ENCODE data around the gene ATP11A. TPM values are rescaled to one million over a fixed set of nuclear protein-coding genes. Genes with fewer than 3 reads are reported as not detected.

The ATP11A gene
- total and polyA plus RNA-seq, 7 donors: 0.69 to 22.9 (median 9.6) TPM

GRCh38 chr13:112742583-112742982 lies 52.7 kb downstream of the ATP11A start:
- Histone ChIP-seq H3K36me3 (no peaks in the 10 kb centered on the region), H3K4me1 (peaks cover 0 to 6% (median 0%) of the 10 kb centered on the region in 4 donors), H3K27me3 (no peaks in the 10 kb centered on the region), H3K4me3 (no peak overlapping the region), H3K27ac (no peak overlapping the region), H3K9me3 (no peaks in the 10 kb centered on the region)
- intact Hi-C loops (cut with DNase I): no loop called here
- 95 to 97% methylated on average over 14 of the region's 14 CpGs for WGBS, 2 donors
- TF ChIP-seq, protein P1, sequence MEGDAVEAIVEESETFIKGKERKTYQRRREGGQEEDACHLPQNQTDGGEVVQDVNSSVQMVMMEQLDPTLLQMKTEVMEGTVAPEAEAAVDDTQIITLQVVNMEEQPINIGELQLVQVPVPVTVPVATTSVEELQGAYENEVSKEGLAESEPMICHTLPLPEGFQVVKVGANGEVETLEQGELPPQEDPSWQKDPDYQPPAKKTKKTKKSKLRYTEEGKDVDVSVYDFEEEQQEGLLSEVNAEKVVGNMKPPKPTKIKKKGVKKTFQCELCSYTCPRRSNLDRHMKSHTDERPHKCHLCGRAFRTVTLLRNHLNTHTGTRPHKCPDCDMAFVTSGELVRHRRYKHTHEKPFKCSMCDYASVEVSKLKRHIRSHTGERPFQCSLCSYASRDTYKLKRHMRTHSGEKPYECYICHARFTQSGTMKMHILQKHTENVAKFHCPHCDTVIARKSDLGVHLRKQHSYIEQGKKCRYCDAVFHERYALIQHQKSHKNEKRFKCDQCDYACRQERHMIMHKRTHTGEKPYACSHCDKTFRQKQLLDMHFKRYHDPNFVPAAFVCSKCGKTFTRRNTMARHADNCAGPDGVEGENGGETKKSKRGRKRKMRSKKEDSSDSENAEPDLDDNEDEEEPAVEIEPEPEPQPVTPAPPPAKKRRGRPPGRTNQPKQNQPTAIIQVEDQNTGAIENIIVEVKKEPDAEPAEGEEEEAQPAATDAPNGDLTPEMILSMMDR (IDR thresholded peaks at IDR 0.05): no peak
- TF ChIP-seq POLR2A (IDR thresholded peaks at IDR 0.05) (no peak), POLR2AphosphoS5 (IDR thresholded peaks at IDR 0.05) (no peak), EP300 (IDR thresholded peaks at IDR 0.05) (no peak)
- no peak for DNase-seq

DNA sequence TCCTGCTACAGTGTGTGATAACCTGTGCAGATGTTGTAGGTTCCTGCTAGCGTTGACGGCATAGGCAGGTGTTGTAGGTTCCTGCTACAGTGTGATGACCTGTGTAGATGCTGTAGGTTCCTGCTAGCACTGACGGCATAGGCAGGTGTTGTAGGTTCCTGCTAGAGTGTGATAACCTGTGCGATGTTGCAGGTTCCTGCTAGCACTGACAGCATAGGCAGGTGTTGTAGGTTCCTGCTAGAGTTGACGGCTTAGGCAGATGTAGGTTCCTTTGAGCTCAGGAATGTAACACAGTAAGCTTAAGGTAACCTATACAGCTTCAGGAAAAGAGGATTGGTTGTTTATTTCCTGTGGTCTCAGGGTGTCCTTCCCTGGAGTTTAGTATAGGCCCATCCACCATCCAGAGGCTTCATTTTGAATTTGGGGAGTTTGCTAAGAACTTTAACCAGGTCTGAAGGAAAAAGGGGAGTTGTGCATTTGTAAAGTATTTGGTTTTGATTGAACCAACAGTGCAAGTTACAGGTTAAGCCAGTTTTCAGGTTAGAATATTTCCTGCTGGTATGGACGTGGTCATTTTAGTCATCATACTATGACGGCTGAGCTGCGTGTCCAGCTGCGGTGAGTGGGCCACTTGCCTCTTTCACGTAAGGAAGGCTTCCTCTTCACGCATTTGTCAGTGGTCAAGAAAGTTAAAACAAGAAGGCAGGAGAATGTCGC lies 53.8 kb downstream of the ATP11A start:
- 91 to 92% methylated on average over 12 of the region's 12 CpGs for WGBS, 2 donors
- no peak overlapping the region for H3K4me3 ChIP-seq
- H3K27ac ChIP-seq: no peak overlapping the region
- no peaks in the 10 kb centered on the region for H3K27me3 ChIP-seq
- intact Hi-C loops (cut with DNase I): no loop called here
- DNase-seq: no peak
- TF ChIP-seq POLR2A (IDR thresholded peaks at IDR 0.05) (no peak), POLR2AphosphoS5 (IDR thresholded peaks at IDR 0.05) (no peak), EP300 (IDR thresholded peaks at IDR 0.05) (no peak)
- TF ChIP-seq, protein P1 (IDR thresholded peaks at IDR 0.05): no peak
- H3K36me3 ChIP-seq: no peaks in the 10 kb centered on the region
- H3K9me3 ChIP-seq: no peaks in the 10 kb centered on the region
- H3K4me1 ChIP-seq: peaks cover 0 to 6% (median 0%) of the 10 kb centered on the region in 4 donors

DNA sequence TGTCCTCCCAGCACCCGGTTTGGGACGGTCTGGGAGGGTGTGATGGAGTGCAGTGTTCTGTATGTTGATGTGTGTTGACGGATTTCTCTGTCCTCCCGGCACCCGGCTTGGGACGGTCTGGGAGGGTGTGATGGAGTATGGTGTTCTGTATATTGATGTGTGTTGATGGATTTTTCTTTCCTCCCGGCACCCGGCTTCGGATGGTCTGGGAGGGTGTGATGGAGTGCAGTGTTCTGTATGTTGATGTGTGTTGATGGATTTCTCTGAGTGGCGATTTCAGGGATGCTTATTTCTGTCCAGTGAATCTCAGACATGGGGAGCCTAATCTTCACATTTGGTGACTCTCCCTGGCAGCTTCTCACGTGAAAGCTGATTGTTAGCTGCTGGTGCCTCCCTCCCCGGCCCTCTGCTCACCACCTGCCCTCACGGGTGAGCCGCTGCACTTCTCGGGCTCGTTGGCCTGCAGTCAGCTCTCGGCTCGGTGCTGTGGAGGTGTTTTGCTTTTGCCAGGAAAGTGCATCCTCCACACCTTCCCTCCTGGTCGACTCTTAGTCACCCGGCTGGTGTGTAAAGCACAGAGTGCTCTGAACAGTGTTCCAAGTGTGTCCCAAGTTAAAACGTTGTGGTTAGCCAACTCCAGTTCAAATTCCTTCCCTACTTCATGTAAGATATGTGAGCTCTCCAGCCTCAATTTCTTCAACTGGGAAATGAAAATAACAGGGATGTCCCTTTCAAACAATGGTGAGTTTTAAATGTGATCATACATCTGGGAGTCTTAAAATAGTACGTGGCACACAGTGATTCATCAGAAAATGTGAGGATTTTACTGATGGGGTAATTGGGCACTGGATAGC lies 54.6 kb downstream of the ATP11A start:
- 83% methylated on average over 22 of the region's 22 CpGs for WGBS, 2 donors
- no peaks in the 10 kb centered on the region for H3K27me3 ChIP-seq
- TF ChIP-seq EP300 (IDR thresholded peaks at IDR 0.05) (no peak), POLR2AphosphoS5 (IDR thresholded peaks at IDR 0.05) (no peak), POLR2A (IDR thresholded peaks at IDR 0.05) (no peak)
- TF ChIP-seq, protein P1 (IDR thresholded peaks at IDR 0.05): no peak
- no peaks in the 10 kb centered on the region for H3K9me3 ChIP-seq
- no peak overlapping the region for H3K27ac ChIP-seq
- no peaks in the 10 kb centered on the region for H3K36me3 ChIP-seq
- peaks cover 0 to 14% (median 3%) of the 10 kb centered on the region in 4 donors for H3K4me1 ChIP-seq
- no peak for DNase-seq
- H3K4me3 ChIP-seq: no peak overlapping the region
- intact Hi-C loops (cut with DNase I): no loop called here

GRCh38 chr13:112746044-112746443 lies 56.2 kb downstream of the ATP11A start:
- H3K4me1 ChIP-seq: peaks cover 0 to 15% (median 4%) of the 10 kb centered on the region in 4 donors
- H3K4me3 ChIP-seq: no peak overlapping the region
- WGBS, 2 donors: 96% methylated on average over 29 of the region's 29 CpGs
- H3K27me3 ChIP-seq: no peaks in the 10 kb centered on the region
- TF ChIP-seq POLR2A (IDR thresholded peaks at IDR 0.05): no peak
- TF ChIP-seq, protein P1 (IDR thresholded peaks at IDR 0.05): no peak
- TF ChIP-seq EP300 (IDR thresholded peaks at IDR 0.05): no peak
- TF ChIP-seq POLR2AphosphoS5 (IDR thresholded peaks at IDR 0.05): no peak
- intact Hi-C loops (cut with DNase I): no loop called here
- no peaks in the 10 kb centered on the region for H3K36me3 ChIP-seq
- no peaks in the 10 kb centered on the region for H3K9me3 ChIP-seq
- H3K27ac ChIP-seq: no peak overlapping the region
- DNase-seq: no peak

Measured in sigmoid colon (tissue), 7 donors.